GM20000 (cell line): ENCODE results near the gene C3orf85.

Experiments used
- DNase-seq: peaks from one replicate; pipeline ENCODE4 v3.0.0; 2012; ENCODE audit warnings: low spot score
- TF ChIP-seq, protein P1 (sequence below): IDR thresholded peaks from 2 replicates; pipeline ENCODE4 v1.5.1; 2012; ENCODE audit warnings: mild to moderate bottlenecking, control low read depth; ENCODE audit errors: extremely low read depth, missing control alignments

The C3orf85 gene

DNA sequence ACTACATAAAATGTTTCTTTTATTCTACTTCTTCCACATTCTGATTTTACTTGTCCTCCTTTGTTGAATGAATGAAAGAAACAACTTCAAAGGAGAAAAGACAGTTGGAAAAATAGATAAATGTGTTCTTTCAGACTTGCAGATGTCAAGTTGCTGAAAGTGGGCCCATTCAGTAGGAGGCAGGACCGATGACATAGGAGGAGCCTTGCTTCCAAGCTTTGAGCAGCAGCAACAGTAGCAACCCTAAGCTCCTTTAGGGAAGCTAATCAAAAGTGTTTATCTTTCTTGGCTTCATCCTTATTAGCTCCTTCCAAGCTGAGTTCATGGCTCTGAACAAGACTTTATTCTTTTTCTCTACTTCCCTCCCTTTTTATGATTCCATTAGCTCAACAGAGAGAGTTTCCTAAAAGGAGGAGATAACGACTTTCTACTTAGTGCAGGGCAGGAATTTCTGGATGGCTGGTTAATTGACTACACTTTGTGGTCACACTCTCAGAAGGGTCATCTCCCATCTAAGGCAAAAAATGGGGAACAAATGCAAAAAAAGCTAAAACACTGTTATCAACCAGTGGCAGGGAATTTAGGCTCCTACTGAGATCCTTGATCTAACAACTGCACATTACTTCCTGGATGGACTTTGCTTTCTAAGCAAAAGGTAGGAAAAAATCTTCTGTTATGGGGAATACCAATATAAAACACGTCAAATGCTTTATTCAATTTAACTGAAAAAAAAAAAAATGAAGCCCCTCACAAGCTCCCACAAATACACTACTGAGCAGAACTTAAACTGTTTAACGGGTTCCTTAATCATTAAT is 23.4 kb upstream of the C3orf85 start:
- DNase-seq: no peak
- TF ChIP-seq, protein P1, sequence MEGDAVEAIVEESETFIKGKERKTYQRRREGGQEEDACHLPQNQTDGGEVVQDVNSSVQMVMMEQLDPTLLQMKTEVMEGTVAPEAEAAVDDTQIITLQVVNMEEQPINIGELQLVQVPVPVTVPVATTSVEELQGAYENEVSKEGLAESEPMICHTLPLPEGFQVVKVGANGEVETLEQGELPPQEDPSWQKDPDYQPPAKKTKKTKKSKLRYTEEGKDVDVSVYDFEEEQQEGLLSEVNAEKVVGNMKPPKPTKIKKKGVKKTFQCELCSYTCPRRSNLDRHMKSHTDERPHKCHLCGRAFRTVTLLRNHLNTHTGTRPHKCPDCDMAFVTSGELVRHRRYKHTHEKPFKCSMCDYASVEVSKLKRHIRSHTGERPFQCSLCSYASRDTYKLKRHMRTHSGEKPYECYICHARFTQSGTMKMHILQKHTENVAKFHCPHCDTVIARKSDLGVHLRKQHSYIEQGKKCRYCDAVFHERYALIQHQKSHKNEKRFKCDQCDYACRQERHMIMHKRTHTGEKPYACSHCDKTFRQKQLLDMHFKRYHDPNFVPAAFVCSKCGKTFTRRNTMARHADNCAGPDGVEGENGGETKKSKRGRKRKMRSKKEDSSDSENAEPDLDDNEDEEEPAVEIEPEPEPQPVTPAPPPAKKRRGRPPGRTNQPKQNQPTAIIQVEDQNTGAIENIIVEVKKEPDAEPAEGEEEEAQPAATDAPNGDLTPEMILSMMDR: no peak

DNA sequence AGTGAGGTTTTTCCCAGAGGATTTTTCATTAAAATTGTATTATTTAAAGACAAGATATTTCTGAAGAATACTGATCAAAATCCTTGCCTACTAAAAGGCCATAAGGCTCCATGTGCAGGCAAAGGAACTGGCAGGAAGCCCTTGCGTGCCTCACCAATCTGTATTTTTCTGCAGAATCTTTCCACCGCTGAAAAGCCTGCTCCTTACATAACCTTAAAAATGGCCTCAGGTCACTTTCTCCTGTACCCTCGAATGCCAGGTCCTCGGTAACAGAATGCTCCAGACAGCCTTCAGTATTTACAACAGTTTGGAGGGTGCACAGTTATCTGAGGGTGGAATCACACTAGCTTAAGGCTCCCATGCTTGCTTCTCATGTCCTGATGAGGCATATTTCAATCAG is 21.8 kb upstream of the C3orf85 start:
- no peak for DNase-seq
- TF ChIP-seq, protein P1: no peak

DNA sequence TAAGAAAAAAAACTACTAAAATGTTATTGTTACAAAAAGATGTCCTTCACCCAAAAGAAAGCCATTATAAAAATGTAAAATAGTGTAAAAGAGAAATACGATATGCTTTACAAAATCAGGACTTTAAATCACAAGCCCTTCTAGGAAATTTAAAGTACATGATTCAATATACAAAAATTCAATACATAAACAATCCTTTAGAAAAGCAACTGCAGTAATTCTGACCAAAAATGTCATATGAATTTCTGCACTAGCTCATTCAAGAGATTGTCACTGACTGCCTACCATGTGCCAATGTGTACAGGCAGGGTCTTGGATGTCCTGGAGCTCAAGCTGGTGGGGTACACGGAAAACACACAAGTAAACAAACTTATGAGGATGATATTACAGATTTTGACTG is 21.1 kb upstream of the C3orf85 start:
- TF ChIP-seq, protein P1: no peak
- DNase-seq: no peak

DNA sequence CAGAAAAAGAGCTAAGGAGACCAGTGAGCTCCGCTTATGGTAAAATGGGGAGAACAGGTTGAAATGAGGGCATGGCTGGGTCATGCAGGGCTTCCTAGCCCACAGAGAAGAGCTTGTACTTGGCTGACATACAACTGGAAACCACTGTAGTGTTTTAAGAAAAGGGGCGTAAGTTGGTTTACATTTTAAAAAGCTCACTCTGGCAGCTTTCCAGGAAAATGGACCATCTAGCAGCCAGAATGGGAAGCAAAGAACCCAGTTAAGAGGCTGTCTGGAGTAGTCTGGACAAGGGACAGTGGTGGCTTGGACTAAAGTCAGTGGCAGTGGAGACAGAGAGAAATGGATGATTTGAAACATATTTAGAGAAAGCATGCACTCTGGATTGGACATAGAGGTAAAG is 20.5 kb upstream of the C3orf85 start:
- TF ChIP-seq, protein P1: no peak
- DNase-seq: no peak

DNA sequence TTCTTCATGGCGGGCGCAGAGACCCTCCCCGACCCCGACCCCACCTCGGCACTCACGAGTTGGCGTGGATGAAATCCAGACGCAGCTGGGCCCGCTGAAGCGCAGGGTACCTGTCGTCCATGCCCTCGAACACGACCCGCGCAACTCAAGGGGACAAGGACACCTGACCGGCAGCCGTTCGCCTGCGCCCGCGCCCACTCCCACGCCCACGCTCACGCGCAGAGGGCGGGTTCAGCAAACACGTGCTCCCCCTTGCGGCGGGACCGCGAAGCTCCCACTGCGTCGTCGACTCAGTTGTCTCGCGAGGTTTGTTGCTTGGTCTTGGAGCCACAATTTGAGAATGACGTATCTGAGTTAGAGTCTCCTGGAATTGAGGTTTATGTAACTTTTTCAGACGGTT is 18.6 kb upstream of the C3orf85 start, which contains the start of gene MORC1:
Gene MORC1, minus strand, starts transcription at position 196 of the 400 bp plus-strand sequence. Its CDS starts 75 bp downstream, at position 121.
- DNase-seq: no peak

DNA sequence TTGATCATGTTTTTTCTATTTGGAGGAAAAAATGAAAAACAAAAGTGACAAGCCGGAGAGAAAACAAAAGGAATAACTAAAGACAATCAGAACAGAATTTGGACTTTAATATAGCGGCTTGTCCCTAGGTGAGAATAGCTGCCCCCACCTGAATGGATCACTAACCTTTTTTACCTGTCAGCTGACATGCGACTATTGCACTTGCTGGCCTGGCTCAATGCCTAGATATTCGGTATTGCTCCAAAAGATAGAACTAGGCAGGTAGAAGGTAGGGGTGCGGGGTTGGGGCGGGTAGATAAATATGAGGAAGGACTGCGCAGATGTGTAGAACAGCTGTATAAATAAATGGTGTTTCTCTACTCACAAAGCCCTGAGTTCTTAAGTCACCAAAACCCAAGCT is 17.9 kb upstream of the C3orf85 start:
- TF ChIP-seq, protein P1: no peak
- no peak for DNase-seq

More for the DNA sequence above, 18.6 kb upstream of the C3orf85 start, which contains the start of gene MORC1:
- TF ChIP-seq, protein P1: no peak

DNA sequence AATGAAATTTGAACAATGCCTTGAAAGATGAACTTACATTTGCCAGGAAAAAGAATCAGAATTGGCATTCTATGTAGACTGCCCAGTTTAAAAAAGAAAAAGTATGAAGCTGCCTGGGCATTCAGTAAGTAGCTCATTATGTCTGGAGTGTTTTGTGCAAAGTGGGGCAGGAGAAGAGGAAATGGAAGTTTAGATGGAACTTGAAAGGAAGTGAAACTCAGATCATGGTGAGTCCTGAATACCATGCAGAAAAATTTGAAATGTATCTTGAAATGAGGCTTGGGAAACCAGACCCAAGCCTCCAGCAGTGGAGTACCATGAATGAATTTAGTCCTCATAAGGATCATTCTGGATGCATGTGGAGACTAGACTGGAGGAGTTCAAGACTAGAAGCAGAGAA is 13.8 kb upstream of the C3orf85 start:
- no peak for DNase-seq
- TF ChIP-seq, protein P1: no peak
